22Rv1 (cell line): ENCODE data around the gene APBA2.

ENCODE experiments used
- ZFX ChIP-seq: fragments of 450-650 bp; IDR thresholded peaks from 2 replicates; pipeline ENCODE4 v1.6.1; 2017; ENCODE audit warnings: antibody characterized with exemption, borderline replicate concordance
- TF ChIP-seq, protein P1 (sequence below): fragments of 450-650 bp; IDR thresholded peaks from 2 replicates; pipeline ENCODE4 v1.5.1; 2017; ENCODE audit warnings: mild to moderate bottlenecking

DNA sequence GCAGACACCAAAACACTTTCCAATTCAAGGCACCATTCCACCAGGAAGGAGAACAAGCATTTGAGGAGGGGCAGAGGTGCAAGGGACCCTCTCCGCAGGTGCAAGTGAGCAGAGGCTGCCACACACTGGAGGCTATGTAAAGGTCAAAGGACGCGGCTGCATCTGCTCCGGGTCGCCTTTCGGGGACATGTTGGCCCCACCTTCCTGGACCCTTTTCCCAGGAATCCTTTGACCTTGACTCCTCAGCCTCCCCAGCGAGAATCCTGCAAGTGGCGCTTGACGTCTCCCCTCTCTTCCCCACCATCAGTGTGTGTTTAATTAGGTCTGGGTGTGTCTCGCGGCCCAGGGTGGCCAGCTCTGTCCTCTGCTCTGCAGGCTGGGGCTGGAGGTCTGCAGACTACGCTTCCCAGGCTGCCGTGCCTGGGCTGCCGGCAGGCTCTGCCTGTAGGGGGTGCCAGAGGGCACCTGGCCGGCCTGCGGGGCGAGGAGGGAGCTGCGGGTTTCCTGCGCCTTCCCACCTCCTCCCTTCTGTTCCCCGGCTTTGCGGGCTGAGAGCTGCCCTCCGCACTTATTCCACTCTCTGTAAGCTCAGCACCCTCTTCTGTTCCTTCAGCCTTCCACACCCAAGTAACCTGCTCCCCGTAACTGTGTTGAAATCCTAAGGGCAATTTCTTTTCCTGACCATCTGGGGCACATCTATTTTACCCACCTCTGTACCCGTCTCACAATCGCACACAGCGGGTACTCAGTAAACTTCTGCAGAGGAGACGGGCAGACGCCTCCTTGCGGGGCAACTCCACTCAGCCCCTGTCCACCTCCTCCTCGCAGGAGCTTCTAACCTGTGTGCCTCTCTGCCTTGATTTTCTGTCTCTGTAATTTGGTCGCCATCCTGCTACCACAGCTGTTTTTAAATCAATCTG lies 254.0 kb downstream of the APBA2 start:
- TF ChIP-seq, protein P1, sequence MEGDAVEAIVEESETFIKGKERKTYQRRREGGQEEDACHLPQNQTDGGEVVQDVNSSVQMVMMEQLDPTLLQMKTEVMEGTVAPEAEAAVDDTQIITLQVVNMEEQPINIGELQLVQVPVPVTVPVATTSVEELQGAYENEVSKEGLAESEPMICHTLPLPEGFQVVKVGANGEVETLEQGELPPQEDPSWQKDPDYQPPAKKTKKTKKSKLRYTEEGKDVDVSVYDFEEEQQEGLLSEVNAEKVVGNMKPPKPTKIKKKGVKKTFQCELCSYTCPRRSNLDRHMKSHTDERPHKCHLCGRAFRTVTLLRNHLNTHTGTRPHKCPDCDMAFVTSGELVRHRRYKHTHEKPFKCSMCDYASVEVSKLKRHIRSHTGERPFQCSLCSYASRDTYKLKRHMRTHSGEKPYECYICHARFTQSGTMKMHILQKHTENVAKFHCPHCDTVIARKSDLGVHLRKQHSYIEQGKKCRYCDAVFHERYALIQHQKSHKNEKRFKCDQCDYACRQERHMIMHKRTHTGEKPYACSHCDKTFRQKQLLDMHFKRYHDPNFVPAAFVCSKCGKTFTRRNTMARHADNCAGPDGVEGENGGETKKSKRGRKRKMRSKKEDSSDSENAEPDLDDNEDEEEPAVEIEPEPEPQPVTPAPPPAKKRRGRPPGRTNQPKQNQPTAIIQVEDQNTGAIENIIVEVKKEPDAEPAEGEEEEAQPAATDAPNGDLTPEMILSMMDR: peak; percentile 98
- TF ChIP-seq ZFX: no peak
